SKM-1 (cell line): ENCODE results near the gene SRPK3.
"Not testable (repeated sequence)": the region's sequence is repeated elsewhere in the genome, so short reads cannot be mapped to it uniquely, and the experiment has no call there.

Source experiments
- DNase-seq: peaks from one replicate; lab custom pipeline; 2025; ENCODE audit not compliant: unreplicated experiment; lab: John Stamatoyannopoulos, UW

The SRPK3 gene

GRCh38 chrX:153780678-153781427 is at the start of gene SRPK3:
Gene SRPK3 (plus strand): TSS chrX:153781041. CDS start chrX:153781087, 46 bp downstream.
- no peak for DNase-seq

DNA sequence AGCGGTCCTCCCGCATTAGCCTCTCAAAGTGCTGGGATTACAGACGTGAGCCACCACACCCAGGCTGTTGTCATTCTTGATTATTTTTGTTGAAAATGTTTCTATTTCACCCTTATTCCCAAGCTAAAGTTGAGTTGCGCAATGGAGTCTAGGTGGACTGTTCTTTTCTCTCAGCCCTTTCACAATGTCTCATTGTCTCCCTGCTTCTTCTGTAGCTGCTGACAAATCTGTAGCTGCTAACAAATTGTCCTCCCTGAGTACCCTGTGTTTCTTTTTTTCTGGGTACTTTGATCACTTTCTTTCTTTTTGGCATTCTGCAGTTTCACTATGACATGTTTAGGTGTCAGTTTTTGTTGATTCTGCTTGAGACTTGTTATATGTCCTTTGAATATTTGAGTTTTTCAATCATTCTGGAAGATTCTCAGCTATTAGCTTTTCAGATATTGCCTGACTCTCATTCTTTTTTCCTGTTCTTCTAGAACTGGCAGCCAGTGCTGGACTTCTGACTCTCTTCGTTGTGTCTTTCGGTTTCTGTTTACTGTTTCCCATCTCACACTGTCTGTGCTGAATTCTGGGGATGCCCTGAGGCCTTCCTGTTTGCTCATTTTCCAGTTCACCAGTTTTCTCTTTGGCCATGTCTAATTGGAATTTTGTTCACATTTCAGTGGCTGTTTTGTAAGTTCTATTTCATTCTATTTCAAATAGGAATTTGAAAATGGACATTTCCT is 49.6 kb upstream of the SRPK3 start:
- no peak for DNase-seq

- DNase-seq, result no peak
Measured at GRCh38 chrX:153731845-153732215, 49.0 kb upstream of the SRPK3 start.

- no peak for DNase-seq
Measured at GRCh38 chrX:153732401-153732800, 48.4 kb upstream of the SRPK3 start.

DNA sequence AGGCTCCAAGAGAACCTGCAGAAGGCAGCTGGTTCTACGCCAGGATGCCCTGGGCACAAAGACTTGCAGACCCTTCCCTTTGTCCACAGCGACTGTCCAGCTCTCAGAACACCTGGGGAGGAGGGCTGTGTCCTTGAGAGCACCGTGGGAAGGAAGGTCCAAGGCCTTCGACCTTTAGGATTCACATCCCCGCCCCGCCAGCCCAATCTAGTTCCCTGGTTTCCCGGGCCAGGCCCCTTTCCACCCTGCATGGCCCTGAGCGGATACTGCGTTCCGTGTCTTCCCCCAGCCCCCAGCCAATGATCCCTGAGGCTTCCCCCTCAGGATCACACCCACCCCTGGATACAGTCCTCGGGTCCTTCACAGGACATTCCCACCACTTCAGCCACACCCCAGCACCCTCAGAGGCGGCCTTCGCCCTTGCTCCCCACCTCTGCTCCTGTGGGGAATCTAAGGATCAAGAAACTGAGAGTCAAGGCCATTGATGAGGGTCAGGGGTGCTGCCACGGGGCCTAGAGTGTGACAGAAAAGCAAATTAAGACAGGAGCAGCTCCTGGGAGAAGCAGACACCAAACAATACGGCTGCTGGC is 47.1 kb upstream of the SRPK3 start:
- no peak for DNase-seq

- DNase-seq, result no peak
Measured at GRCh38 chrX:153734871-153735270, 46.0 kb upstream of the SRPK3 start.

- no peak for DNase-seq
Measured at GRCh38 chrX:153735274-153735673, 45.6 kb upstream of the SRPK3 start.

- no peak for DNase-seq
Measured at GRCh38 chrX:153736071-153736820, 44.6 kb upstream of the SRPK3 start.

DNA sequence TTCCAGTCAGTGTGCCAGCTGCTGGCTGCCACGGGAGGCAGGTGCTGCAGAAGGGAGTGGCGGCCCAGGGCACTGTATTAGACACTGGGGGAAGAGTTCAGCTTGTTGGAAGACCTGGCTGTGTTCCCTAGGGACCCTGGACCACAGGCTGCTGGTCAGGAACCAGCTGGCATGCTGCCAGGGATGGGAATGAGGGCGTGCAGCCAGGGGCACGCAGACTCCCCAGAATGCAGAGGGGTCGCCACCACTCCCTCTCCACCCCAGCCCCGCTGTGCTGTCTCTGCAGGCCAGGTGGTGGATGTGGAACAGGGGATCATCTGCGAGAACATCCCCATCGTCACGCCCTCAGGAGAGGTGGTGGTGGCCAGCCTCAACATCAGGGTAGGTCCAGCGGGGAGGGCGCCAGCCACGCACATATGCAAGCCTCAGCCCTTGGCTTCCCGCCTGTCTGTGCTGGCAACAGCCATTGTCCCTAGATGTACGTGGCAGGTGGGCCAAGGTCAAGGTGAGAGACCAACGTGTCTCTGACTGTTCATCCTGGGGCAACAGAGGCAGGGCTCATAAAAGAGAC is 43.9 kb upstream of the SRPK3 start:
- DNase-seq, result no peak

DNA sequence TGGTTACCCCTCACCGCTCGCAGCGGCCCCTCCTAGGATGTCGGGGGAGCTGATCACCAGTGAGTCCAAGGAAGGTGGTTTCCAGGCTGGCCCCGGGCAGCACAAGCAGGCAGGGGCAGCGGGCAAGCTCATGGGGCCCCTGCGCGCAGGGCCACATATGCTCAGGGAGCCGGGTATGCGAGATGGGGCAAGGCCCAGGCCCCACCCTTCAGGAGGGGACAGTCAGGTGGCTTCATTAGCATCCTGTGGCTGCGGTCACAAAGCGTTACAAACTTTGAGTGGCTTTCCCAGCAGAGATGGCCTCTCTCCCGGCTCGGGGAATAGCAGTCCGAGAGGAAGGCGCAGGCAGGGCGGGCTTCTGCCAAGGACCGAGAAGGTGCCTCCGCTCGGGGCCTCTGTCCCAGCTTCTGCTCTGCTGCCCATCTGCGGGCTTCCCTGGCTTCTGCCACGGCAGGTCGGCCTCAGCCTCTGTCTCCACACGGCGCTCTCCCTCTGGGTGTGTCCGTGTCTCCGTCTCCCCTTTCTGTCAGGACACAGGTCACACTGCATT is 42.7 kb upstream of the SRPK3 start:
- DNase-seq, result no peak

- no peak for DNase-seq
Measured at GRCh38 chrX:153739754-153740486, 40.9 kb upstream of the SRPK3 start.

GRCh38 chrX:153740631-153741222 is 40.1 kb upstream of the SRPK3 start:
- DNase-seq, result no peak

- DNase-seq, result no peak
Measured at GRCh38 chrX:153741446-153741845, 39.4 kb upstream of the SRPK3 start.

DNA sequence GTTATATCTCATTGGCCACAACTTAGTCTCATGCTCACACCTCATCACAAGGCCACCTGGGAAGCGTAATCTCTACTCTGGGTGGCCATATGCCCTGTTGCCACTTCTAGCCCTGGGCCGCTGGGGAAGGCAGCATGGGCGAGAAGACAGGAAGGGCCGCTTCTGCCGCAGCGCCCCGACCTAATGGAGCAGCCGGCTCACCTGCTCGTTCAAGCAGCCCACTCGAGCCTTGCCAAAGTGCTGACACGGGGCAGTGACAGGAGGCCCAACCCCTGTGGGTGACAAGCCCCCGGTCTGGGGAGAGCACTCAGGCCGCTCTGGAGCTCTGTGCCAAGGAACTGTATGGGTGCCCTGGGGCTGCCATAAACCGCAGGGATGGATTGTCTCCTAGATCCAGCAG is 38.7 kb upstream of the SRPK3 start:
- not testable (repeated sequence) for DNase-seq

DNA sequence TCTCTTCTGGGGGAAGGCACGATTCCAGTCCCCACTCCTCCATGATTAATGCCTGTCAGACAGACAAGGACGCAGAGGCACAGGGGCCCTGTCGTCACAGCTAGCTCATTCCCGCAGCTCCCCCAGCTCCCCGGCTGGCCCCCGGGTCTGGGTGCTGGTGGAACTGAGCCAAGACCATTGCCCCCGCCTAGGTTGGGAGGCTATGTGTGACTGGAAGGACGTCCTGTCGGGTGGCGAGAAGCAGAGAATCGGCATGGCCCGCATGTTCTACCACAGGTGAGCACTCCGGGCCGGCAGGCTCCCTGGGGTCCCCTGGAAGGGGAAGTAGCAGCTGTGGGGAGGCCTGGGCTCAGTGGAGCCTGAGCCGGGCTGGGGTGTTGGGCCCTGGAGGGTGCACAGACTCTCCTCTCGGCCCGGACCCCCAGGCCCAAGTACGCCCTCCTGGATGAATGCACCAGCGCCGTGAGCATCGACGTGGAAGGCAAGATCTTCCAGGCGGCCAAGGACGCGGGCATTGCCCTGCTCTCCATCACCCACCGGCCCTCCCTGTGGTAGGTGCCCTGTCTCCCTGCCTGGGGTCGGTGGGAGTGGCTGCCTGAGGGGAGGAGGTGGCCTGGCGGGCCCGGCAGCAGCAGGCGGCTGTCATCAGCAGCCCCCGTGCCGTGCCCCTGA is 37.9 kb upstream of the SRPK3 start:
- DNase-seq, result not testable (repeated sequence)

- not testable (repeated sequence) for DNase-seq
Measured at GRCh38 chrX:153743468-153744209, 37.2 kb upstream of the SRPK3 start.

GRCh38 chrX:153744210-153745066 is 36.4 kb upstream of the SRPK3 start:
- no peak for DNase-seq

DNA sequence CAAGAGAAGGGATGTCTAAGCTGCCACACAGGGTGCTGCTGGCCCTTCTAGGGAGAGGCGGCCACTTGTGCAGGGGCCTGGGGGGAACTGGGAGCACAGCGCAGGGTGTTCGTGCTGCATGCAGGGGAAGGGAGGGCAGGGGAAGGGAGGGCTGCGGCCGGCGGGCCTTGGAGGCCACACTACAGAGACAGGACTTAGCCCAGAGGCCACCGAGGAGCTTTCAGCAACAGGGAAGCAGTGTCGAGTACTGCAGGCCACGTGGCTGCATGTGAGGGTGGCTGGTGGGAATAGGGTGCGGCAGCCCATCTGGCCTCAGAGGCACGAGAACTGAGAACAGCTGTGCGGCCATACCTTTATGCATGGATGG is 35.8 kb upstream of the SRPK3 start:
- DNase-seq, result not testable (repeated sequence)
